ENCODE data around the gene CD68. TPM values are rescaled to one million over a fixed set of nuclear protein-coding genes. Genes with fewer than 3 reads are reported as not detected.

Gene CD68
- total RNA-seq, 1 donor from 2014 or later, result 40.0 TPM

DNA sequence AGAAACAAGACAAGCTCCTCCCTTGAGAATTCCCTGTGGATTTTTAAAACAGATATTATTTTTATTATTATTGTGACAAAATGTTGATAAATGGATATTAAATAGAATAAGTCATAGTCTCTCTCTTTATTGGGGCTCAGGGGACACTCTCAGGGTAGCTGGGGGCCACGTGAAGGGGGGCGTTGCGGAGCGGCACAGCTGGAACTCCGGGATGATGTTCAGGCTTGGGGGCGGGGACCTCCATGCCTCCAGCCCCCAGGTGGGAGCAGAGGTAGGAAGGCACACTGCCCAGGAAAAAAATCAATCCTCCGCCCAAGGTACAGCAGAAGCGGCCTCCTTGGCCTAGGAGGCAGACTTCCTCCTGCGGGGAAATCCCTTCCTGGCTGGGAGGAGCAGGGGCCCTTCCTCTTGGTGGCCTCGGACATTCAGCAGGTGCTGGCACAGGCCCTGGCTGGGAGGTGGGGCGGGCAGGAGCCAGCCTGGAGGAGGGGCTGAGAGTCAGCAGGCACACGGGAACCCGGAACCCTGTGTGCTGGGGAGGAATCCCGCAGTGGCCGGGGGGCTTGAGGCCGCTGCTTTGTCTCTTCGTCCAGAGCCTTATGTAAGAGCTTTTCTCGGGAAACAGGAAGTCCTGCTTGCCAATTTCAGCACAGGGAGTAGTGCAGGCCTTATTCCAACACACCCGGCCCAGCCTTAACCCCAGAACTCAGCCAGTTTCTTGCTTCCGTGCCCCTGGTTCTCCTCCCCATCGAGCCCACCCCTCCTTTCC lies 21.5 kb upstream of the CD68 start:
- TF ChIP-seq POLR2AphosphoS5 (IDR thresholded peaks at IDR 0.05; ENCODE audit: insufficient read depth in 1 of 2, low read depth in 1 of 2) (peak; percentile 90 to 92), POLR2A (IDR thresholded peaks at IDR 0.05) (peak in 1 of 2 donors; percentile 33)
- TF ChIP-seq, protein P1, sequence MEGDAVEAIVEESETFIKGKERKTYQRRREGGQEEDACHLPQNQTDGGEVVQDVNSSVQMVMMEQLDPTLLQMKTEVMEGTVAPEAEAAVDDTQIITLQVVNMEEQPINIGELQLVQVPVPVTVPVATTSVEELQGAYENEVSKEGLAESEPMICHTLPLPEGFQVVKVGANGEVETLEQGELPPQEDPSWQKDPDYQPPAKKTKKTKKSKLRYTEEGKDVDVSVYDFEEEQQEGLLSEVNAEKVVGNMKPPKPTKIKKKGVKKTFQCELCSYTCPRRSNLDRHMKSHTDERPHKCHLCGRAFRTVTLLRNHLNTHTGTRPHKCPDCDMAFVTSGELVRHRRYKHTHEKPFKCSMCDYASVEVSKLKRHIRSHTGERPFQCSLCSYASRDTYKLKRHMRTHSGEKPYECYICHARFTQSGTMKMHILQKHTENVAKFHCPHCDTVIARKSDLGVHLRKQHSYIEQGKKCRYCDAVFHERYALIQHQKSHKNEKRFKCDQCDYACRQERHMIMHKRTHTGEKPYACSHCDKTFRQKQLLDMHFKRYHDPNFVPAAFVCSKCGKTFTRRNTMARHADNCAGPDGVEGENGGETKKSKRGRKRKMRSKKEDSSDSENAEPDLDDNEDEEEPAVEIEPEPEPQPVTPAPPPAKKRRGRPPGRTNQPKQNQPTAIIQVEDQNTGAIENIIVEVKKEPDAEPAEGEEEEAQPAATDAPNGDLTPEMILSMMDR (IDR thresholded peaks at IDR 0.05), result no peak
- peak overlapping the region; percentile 88 for H3K27ac ChIP-seq
- no peaks in the 10 kb centered on the region for H3K9me3 ChIP-seq
- H3K27me3 ChIP-seq, result no peaks in the 10 kb centered on the region
- intact Hi-C loops (cut with DNase I), result loop anchor here (5.0 kb wide), 1 partner anchor 121 kb away; the partner anchor contains the start of genes FGF11 and TMEM102
- DNase-seq (ENCODE audit: extremely low spot score in 2 of 2), result peak in 1 of 2 donors; percentile 93
- H3K36me3 ChIP-seq, result no peaks in the 10 kb centered on the region
- H3K4me3 ChIP-seq, result peak overlapping the region; percentile 26 to 70
- peaks cover 53% of the 10 kb centered on the region for H3K4me1 ChIP-seq

DNA sequence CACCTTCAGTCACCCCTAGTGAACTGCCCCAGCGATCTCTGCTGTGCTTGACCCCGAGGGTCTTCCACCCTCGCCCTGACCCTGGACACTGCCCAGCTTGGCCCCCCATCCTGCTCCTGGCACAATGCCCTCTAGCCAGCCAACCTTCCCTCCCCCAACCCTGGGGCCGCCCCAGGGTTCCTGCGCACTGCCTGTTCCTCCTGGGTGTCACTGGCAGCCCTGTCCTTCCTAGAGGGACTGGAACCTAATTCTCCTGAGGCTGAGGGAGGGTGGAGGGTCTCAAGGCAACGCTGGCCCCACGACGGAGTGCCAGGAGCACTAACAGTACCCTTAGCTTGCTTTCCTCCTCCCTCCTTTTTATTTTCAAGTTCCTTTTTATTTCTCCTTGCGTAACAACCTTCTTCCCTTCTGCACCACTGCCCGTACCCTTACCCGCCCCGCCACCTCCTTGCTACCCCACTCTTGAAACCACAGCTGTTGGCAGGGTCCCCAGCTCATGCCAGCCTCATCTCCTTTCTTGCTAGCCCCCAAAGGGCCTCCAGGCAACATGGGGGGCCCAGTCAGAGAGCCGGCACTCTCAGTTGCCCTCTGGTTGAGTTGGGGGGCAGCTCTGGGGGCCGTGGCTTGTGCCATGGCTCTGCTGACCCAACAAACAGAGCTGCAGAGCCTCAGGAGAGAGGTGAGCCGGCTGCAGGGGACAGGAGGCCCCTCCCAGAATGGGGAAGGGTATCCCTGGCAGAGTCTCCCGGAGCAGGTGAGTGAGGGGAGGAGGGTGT lies 20.7 kb upstream of the CD68 start, which contains the start of gene TNFSF13:
TNFSF13 (plus strand) TSS at position 207 of the 776 bp plus-strand sequence; CDS start at position 497, 290 bp downstream.
- peak in 1 of 2 donors; percentile 44 for TF ChIP-seq POLR2AphosphoS5 (IDR thresholded peaks at IDR 0.05; ENCODE audit: insufficient read depth in 1 of 2, low read depth in 1 of 2)
- TF ChIP-seq, protein P1 (IDR thresholded peaks at IDR 0.05), result no peak
- Histone ChIP-seq H3K27ac (peak within 1 kb of the TSS; percentile 88), H3K9me3 (no peaks in the 10 kb centered on the region), H3K4me3 (peak within 1 kb of the TSS; percentile 26 to 70), H3K27me3 (no peaks in the 10 kb centered on the region), H3K36me3 (peaks cover 0 to 5% of the 10 kb centered on the region in 2 donors), H3K4me1 (peaks cover 61% of the 10 kb centered on the region)
- DNase-seq (ENCODE audit: extremely low spot score in 2 of 2), result peak in 1 of 2 donors; percentile 87
- intact Hi-C loops (cut with DNase I), result loop anchor here (5.0 kb wide), 1 partner anchor 121 kb away; the partner anchor contains the start of genes FGF11 and TMEM102

DNA sequence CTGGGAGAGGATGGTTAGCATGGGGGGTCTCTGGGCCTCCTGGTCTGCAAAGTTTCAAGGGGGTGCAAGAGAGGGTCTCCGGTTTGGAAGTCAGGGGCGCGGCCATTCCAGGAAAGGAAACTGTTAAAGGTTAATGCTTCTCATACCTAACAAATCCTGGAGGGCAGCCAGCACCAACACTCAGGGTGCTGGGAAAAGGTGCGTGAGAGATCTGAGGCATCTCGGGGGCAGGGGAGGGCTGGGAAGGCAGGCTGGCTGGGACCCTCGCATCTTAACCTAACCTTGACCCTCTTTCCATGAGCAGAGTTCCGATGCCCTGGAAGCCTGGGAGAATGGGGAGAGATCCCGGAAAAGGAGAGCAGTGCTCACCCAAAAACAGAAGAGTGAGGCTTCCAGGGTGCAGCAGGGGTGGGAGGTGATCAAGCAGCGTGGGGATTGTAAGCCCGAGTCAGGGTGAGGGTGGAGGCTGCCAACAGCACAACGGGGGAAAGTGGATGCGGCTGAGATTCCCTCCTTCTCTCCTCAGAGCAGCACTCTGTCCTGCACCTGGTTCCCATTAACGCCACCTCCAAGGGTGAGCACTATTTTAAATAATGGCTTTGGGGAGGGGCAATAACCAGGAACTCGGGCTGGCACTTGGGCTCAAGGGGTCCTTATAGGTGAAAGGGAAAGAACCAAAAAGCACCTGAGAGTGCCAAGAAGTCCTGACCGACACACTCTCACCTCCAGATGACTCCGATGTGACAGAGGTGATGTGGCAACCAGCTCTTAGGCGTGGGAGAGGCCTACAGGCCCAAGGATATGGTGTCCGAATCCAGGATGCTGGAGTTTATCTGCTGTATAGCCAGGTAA lies 19.9 kb upstream of the CD68 start:
- H3K36me3 ChIP-seq, result peaks cover 0 to 13% of the 10 kb centered on the region in 2 donors
- peak in 1 of 2 donors; percentile 83 for DNase-seq (ENCODE audit: extremely low spot score in 2 of 2)
- H3K27me3 ChIP-seq, result no peaks in the 10 kb centered on the region
- H3K4me3 ChIP-seq, result peak overlapping the region; percentile 70 to 82
- peak overlapping the region; percentile 88 for H3K27ac ChIP-seq
- no peaks in the 10 kb centered on the region for H3K9me3 ChIP-seq
- peaks cover 69% of the 10 kb centered on the region for H3K4me1 ChIP-seq
- intact Hi-C loops (cut with DNase I), result loop anchor here (5.0 to 10.0 kb wide), 4 partner anchors 42 to 305 kb away; partner anchors contain the start of genes CTDNEP1, ELP5, FGF11 and KCTD11
- TF ChIP-seq, protein P1 (IDR thresholded peaks at IDR 0.05), result no peak
- TF ChIP-seq POLR2AphosphoS5 (IDR thresholded peaks at IDR 0.05; ENCODE audit: insufficient read depth in 1 of 2, low read depth in 1 of 2) (no peak), POLR2A (IDR thresholded peaks at IDR 0.05) (no peak)

DNA sequence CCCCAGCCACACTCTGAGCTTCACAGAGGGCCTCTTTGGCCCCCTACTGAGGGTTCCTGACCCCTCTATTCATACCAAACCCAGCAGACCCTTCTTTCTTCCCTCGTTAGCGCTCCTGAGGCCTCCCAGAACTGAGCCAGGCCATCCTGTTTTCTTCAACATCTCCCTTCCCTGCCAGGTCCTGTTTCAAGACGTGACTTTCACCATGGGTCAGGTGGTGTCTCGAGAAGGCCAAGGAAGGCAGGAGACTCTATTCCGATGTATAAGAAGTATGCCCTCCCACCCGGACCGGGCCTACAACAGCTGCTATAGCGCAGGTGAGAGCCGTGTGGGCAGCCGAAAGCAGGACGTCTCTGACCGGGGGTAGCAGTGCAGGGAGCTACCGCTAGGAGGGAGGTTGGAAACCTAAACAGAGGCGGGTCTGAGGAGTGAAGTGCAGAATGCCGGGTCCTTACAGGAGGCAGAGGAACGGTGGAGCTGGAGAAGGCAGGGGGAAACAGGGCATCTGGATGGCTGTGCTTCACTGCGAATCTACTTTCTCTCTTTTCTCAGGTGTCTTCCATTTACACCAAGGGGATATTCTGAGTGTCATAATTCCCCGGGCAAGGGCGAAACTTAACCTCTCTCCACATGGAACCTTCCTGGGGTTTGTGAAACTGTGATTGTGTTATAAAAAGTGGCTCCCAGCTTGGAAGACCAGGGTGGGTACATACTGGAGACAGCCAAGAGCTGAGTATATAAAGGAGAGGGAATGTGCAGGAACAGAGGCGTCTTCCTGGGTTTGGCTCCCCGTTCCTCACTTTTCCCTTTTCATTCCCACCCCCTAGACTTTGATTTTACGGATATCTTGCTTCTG lies 19.0 kb upstream of the CD68 start:
- Histone ChIP-seq H3K4me3 (peak overlapping the region; percentile 70 to 82), H3K36me3 (peaks cover 0 to 22% of the 10 kb centered on the region in 2 donors), H3K27ac (peak overlapping the region; percentile 88), H3K4me1 (peaks cover 70% of the 10 kb centered on the region), H3K27me3 (no peaks in the 10 kb centered on the region), H3K9me3 (no peaks in the 10 kb centered on the region)
- DNase-seq (ENCODE audit: extremely low spot score in 2 of 2), result peak in 1 of 2 donors; percentile 88
- intact Hi-C loops (cut with DNase I), result loop anchor here (5.0 to 10.0 kb wide), 3 partner anchors 43 to 306 kb away; partner anchors contain the start of genes CTDNEP1, ELP5, KCTD11 and TMEM95
- no peak for TF ChIP-seq POLR2AphosphoS5 (IDR thresholded peaks at IDR 0.05; ENCODE audit: insufficient read depth in 1 of 2, low read depth in 1 of 2)
- no peak for TF ChIP-seq POLR2A (IDR thresholded peaks at IDR 0.05)
- TF ChIP-seq, protein P1 (IDR thresholded peaks at IDR 0.05), result peak in 1 of 3 experiments; percentile 46
